ENCODE measurements around the gene TRABD2B.

The TRABD2B gene

GRCh38 chr1:47898133-47898845, 98.9 kb downstream of the TRABD2B start:
- no peak for FAIRE-seq
- TF ChIP-seq POLR2A (IDR thresholded peaks at IDR 0.05; ENCODE audit: low read depth, low read length): no peak
- DNase-seq (ENCODE audit: insufficient read length, low spot score): no peak

GRCh38 chr1:47895279-47896125, 101.7 kb downstream of the TRABD2B start:
- DNase-seq (ENCODE audit: insufficient read length, low spot score) (no peak), FAIRE-seq (no peak)
- TF ChIP-seq POLR2A (IDR thresholded peaks at IDR 0.05; ENCODE audit: low read depth, low read length): no peak

GRCh38 chr1:47894410-47895278, 102.5 kb downstream of the TRABD2B start:
- DNase-seq (ENCODE audit: insufficient read length, low spot score): peak; percentile 65
- FAIRE-seq: no peak
- TF ChIP-seq POLR2A (IDR thresholded peaks at IDR 0.05; ENCODE audit: low read depth, low read length): no peak

GRCh38 chr1:47893412-47893811, 103.8 kb downstream of the TRABD2B start:
- FAIRE-seq (no peak), DNase-seq (ENCODE audit: insufficient read length, low spot score) (no peak)
- TF ChIP-seq POLR2A (IDR thresholded peaks at IDR 0.05; ENCODE audit: low read depth, low read length): no peak

GRCh38 chr1:47890779-47891178, 106.4 kb downstream of the TRABD2B start:
- FAIRE-seq: no peak
- TF ChIP-seq POLR2A (IDR thresholded peaks at IDR 0.05; ENCODE audit: low read depth, low read length): no peak
- DNase-seq (ENCODE audit: insufficient read length, low spot score): no peak

- FAIRE-seq: no peak
- DNase-seq (ENCODE audit: insufficient read length, low spot score): no peak
- TF ChIP-seq POLR2A (IDR thresholded peaks at IDR 0.05; ENCODE audit: low read depth, low read length): no peak
These were observed 108.9 kb downstream of the TRABD2B start for GRCh38 chr1:47888294-47888629.

GRCh38 chr1:47887475-47888293, 109.5 kb downstream of the TRABD2B start:
- TF ChIP-seq POLR2A (IDR thresholded peaks at IDR 0.05; ENCODE audit: low read depth, low read length): no peak
- FAIRE-seq (no peak), DNase-seq (ENCODE audit: insufficient read length, low spot score) (no peak)

- no peak for TF ChIP-seq POLR2A (IDR thresholded peaks at IDR 0.05; ENCODE audit: low read depth, low read length)
- FAIRE-seq: no peak
- DNase-seq (ENCODE audit: insufficient read length, low spot score): no peak
These were observed 110.1 kb downstream of the TRABD2B start for GRCh38 chr1:47887060-47887459.

- no peak for TF ChIP-seq POLR2A (IDR thresholded peaks at IDR 0.05; ENCODE audit: low read depth, low read length)
- FAIRE-seq (no peak), DNase-seq (ENCODE audit: insufficient read length, low spot score) (no peak)
These were observed 111.0 kb downstream of the TRABD2B start for GRCh38 chr1:47886141-47886540.

- no peak for TF ChIP-seq POLR2A (IDR thresholded peaks at IDR 0.05; ENCODE audit: low read depth, low read length)
- FAIRE-seq (no peak), DNase-seq (ENCODE audit: insufficient read length, low spot score) (no peak)
These were observed 111.9 kb downstream of the TRABD2B start for GRCh38 chr1:47885062-47885830.

GRCh38 chr1:47883963-47884362, 113.2 kb downstream of the TRABD2B start:
- FAIRE-seq (no peak), DNase-seq (ENCODE audit: insufficient read length, low spot score) (no peak)
- TF ChIP-seq POLR2A (IDR thresholded peaks at IDR 0.05; ENCODE audit: low read depth, low read length): no peak

- TF ChIP-seq POLR2A (IDR thresholded peaks at IDR 0.05; ENCODE audit: low read depth, low read length): no peak
- no peak for DNase-seq (ENCODE audit: insufficient read length, low spot score)
- FAIRE-seq: no peak
These were observed 115.4 kb downstream of the TRABD2B start for GRCh38 chr1:47881505-47882442.

Data from H54 (cell line).